GM19395 (cell line): ENCODE measurements around the gene ARGLU1.

Experiments
- ATAC-seq: cut with Tn5 transposase; IDR thresholded peaks from one replicate; pipeline ENCODE4 v1.9.1; 2021; ENCODE audit warnings: mild to moderate bottlenecking, moderate library complexity; ENCODE audit not compliant: unreplicated experiment

ARGLU1 gene

GRCh38 chr13:106503730-106504453, 64.0 kb downstream of the ARGLU1 start:
- ATAC-seq = no peak

GRCh38 chr13:106503272-106503671, 64.7 kb downstream of the ARGLU1 start:
- no peak for ATAC-seq

- no peak for ATAC-seq
Observed at GRCh38 chr13:106500445-106500844, 67.5 kb downstream of the ARGLU1 start.

GRCh38 chr13:106499896-106500295, 68.0 kb downstream of the ARGLU1 start:
- ATAC-seq = peak; percentile 68

GRCh38 chr13:106499113-106499512, 68.8 kb downstream of the ARGLU1 start:
- ATAC-seq = no peak

- no peak for ATAC-seq
Observed at GRCh38 chr13:106498571-106498970, 69.4 kb downstream of the ARGLU1 start.

GRCh38 chr13:106498158-106498557, 69.8 kb downstream of the ARGLU1 start:
- no peak for ATAC-seq

GRCh38 chr13:106497079-106497478, 70.9 kb downstream of the ARGLU1 start:
- ATAC-seq = no peak

- ATAC-seq = no peak
Observed at GRCh38 chr13:106496072-106496997, 71.6 kb downstream of the ARGLU1 start.

- no peak for ATAC-seq
Observed at GRCh38 chr13:106494936-106495335, 73.0 kb downstream of the ARGLU1 start.

- ATAC-seq = no peak
Observed at GRCh38 chr13:106494506-106494905, 73.4 kb downstream of the ARGLU1 start.

- peak; percentile 86 for ATAC-seq
Observed at GRCh38 chr13:106493533-106494220, 74.3 kb downstream of the ARGLU1 start.

GRCh38 chr13:106492588-106493475, 75.1 kb downstream of the ARGLU1 start:
- ATAC-seq = no peak

GRCh38 chr13:106491928-106492587, 75.9 kb downstream of the ARGLU1 start:
- no peak for ATAC-seq
